ENCODE data around the gene ABCC4. TPM values are rescaled to one million over a fixed set of nuclear protein-coding genes. Genes with fewer than 3 reads are reported as not detected.

Gene ABCC4
- total and polyA plus RNA-seq, 9 of the 15 experiments (the other 6 are each of a cell fraction or from before 2014, with no cell fraction given): 9.4 to 46.1 (median 25.4) TPM

DNA sequence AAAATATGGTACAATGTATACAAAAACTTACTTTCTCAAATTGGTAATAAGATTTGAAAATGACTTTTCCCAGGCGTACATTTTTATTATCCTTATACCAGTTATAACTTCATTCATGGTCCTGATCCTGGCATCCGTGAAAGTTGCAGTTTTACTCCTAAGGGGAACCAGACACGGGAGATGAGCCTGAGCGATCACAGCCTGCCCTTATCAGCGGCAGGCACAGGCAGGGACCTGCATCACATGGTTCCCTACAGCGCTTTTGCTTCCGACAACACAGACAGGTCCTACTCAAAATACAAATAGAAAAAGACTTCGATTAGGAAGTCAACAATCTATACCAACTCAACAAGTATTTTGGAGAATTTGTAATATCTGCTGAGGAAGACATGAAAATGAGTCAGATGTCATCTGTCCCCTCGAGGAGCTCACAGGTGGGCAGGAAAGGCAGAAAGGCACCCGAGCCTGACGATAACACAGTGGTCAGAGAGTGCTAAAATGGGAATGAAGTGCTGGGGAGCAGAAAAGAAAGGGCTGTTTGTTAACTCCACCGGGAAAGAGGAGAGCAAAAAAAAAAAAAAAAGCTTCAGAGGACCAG, 93.4 kb downstream of the ABCC4 start (continued):
- no peak for TF ChIP-seq STAT6 (CRISPR knock-in tag; IDR thresholded peaks at IDR 0.05)
- TF ChIP-seq SMARCA4 (IDR thresholded peaks at IDR 0.05): peak; percentile 62
- TF ChIP-seq THAP12 (CRISPR knock-in tag; IDR thresholded peaks at IDR 0.05): no peak
- TF ChIP-seq, protein P1, sequence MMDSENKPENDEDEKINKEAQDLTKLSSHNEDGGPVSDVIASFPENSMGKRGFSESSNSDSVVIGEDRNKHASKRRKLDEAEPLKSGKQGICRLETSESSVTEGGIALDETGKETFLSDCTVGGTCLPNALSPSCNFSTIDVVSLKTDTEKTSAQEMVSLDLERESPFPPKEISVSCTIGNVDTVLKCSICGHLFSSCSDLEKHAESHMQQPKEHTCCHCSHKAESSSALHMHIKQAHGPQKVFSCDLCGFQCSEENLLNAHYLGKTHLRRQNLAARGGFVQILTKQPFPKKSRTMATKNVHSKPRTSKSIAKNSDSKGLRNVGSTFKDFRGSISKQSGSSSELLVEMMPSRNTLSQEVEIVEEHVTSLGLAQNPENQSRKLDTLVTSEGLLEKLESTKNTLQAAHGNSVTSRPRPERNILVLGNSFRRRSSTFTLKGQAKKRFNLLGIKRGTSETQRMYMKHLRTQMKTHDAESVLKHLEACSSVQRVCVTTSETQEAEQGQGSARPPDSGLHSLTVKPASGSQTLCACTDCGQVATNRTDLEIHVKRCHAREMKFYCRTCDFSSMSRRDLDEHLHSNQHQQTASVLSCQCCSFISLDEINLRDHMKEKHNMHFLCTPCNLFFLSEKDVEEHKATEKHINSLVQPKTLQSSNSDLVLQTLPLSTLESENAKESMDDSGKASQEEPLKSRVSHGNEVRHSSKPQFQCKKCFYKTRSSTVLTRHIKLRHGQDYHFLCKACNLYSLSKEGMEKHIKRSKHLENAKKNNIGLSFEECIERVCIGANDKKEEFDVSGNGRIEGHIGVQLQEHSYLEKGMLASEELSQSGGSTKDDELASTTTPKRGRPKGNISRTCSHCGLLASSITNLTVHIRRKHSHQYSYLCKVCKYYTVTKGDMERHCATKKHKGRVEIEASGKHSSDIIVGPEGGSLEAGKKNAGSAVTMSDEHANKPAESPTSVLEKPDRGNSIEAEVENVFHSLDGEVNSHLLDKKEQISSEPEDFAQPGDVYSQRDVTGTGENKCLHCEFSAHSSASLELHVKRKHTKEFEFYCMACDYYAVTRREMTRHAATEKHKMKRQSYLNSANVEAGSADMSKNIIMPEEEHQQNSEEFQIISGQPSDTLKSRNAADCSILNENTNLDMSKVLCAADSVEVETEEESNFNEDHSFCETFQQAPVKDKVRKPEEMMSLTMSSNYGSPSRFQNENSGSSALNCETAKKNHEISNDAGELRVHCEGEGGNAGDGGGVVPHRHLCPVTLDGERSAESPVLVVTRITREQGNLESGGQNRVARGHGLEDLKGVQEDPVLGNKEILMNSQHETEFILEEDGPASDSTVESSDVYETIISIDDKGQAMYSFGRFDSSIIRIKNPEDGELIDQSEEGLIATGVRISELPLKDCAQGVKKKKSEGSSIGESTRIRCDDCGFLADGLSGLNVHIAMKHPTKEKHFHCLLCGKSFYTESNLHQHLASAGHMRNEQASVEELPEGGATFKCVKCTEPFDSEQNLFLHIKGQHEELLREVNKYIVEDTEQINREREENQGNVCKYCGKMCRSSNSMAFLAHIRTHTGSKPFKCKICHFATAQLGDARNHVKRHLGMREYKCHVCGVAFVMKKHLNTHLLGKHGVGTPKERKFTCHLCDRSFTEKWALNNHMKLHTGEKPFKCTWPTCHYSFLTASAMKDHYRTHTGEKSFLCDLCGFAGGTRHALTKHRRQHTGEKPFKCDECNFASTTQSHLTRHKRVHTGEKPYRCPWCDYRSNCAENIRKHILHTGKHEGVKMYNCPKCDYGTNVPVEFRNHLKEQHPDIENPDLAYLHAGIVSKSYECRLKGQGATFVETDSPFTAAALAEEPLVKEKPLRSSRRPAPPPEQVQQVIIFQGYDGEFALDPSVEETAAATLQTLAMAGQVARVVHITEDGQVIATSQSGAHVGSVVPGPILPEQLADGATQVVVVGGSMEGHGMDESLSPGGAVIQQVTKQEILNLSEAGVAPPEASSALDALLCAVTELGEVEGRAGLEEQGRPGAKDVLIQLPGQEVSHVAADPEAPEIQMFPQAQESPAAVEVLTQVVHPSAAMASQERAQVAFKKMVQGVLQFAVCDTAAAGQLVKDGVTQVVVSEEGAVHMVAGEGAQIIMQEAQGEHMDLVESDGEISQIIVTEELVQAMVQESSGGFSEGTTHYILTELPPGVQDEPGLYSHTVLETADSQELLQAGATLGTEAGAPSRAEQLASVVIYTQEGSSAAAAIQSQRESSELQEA (IDR thresholded peaks at IDR 0.05; ENCODE audit: low read depth): no peak
- TF ChIP-seq ZBTB34 (CRISPR knock-in tag; IDR thresholded peaks at IDR 0.05): no peak
- TF ChIP-seq MCM7 (IDR thresholded peaks at IDR 0.05): no peak
- no peak for TF ChIP-seq SIN3A (IDR thresholded peaks at IDR 0.05; ENCODE audit: borderline replicate concordance in 2 of 2, control insufficient read depth in 1 of 2, low read depth in 2 of 2, low read length in 2 of 2)
- TF ChIP-seq SMARCB1 (IDR thresholded peaks at IDR 0.05; ENCODE audit: insufficient read length, low read depth): no peak
- TF ChIP-seq RBM15 (IDR thresholded peaks at IDR 0.05; ENCODE audit: insufficient read depth, low read length): no peak
- no peak; the same call in 1 of the 2 replicates for TF ChIP-seq NCOR1 (IDR thresholded peaks at IDR 0.05)
- TF ChIP-seq CREM (IDR thresholded peaks at IDR 0.05; ENCODE audit: low read depth): no peak
- TF ChIP-seq HDAC1 (IDR thresholded peaks at IDR 0.05): no peak
- TF ChIP-seq DPF2 (IDR thresholded peaks at IDR 0.05): peak; percentile 69; the same call in 1 of the 2 replicates

Data from K562 (cell line).